Measurements from ENCODE around the gene SDHA. TPM values are rescaled to one million over a fixed set of nuclear protein-coding genes. Genes with fewer than 3 reads are reported as not detected.
"Not testable (repeated sequence)": the region's sequence is repeated elsewhere in the genome, so short reads cannot be mapped to it uniquely, and the experiment has no call there.

Gene SDHA
- polyA plus RNA-seq, 1 donor (not counting 4 experiments of a cell fraction or from before 2014, with no cell fraction given) = 178 TPM

- TF ChIP-seq CTCF (optimal IDR thresholded peaks at IDR 0.05 in 1 of 3, IDR thresholded peaks at IDR 0.05 in 1 of 3, conservative IDR thresholded peaks at IDR 0.05 in 1 of 3; ENCODE audit: extremely low read depth in 1 of 3, insufficient read depth in 2 of 3, low read length in 3 of 3) (no peak), EZH2 (IDR thresholded peaks at IDR 0.05; ENCODE audit: low read length) (no peak)
- dilution Hi-C loops (cut with MboI; ENCODE audit: extremely low pct_ligation_motif_present, low sequenced_read_pairs) = no loop called here
- peaks cover 22 to 24% of the 10 kb centered on the region in 2 experiments for H3K36me3 ChIP-seq (ENCODE audit: control insufficient read depth in 2 of 2, extremely low read depth in 1 of 2, insufficient read depth in 2 of 2, low read length in 2 of 2)
- no peak overlapping the region for H2AFZ ChIP-seq (ENCODE audit: control insufficient read depth, low read length)
- H3K27me3 ChIP-seq (ENCODE audit: control insufficient read depth, extremely low read depth, insufficient read depth, low read length) = no peaks in the 10 kb centered on the region
- H3K27ac ChIP-seq (ENCODE audit: control insufficient read depth, insufficient read depth, low read length) = no peak overlapping the region
- H3K9me1 ChIP-seq (ENCODE audit: control insufficient read depth, extremely low read depth, insufficient read depth, low read length) = no peaks in the 10 kb centered on the region
- H3K9me3 ChIP-seq (ENCODE audit: control insufficient read depth, low read depth, low read length) = no peaks in the 10 kb centered on the region
- H3K79me2 ChIP-seq (ENCODE audit: control insufficient read depth, insufficient read depth, low read length) = peaks cover 69% of the 10 kb centered on the region
- DNase-seq (ENCODE audit: low read depth, low spot score) (no peak), FAIRE-seq (no peak)
- H4K20me1 ChIP-seq (ENCODE audit: control insufficient read depth, extremely low read depth, insufficient read depth, low read length) = peaks cover 2% of the 10 kb centered on the region
- no peak overlapping the region for H3K4me3 ChIP-seq (ENCODE audit: control insufficient read depth in 2 of 3, extremely low read depth in 1 of 3, insufficient read depth in 2 of 3, low read depth in 1 of 3, low read length in 3 of 3)
- no peak overlapping the region for H3K9ac ChIP-seq (ENCODE audit: control insufficient read depth, extremely low read depth, insufficient read depth, low read length)
- H3K4me1 ChIP-seq (ENCODE audit: control insufficient read depth, extremely low read depth, insufficient read depth, low read length) = peaks cover 6% of the 10 kb centered on the region
- H3K4me2 ChIP-seq (ENCODE audit: control insufficient read depth, extremely low read depth, insufficient read depth, low read depth, low read length) = no peak overlapping the region
Measured at GRCh38 chr5:223791-224190, 5.7 kb downstream of the SDHA start.

GRCh38 chr5:225334-225733 is 7.2 kb downstream of the SDHA start:
- dilution Hi-C loops (cut with MboI; ENCODE audit: extremely low pct_ligation_motif_present, low sequenced_read_pairs) = no loop called here
- H3K79me2 ChIP-seq (ENCODE audit: control insufficient read depth, insufficient read depth, low read length) = peaks cover 57% of the 10 kb centered on the region
- no peaks in the 10 kb centered on the region for H3K4me1 ChIP-seq (ENCODE audit: control insufficient read depth, extremely low read depth, insufficient read depth, low read length)
- no peak overlapping the region for H3K4me2 ChIP-seq (ENCODE audit: control insufficient read depth, extremely low read depth, insufficient read depth, low read depth, low read length)
- no peaks in the 10 kb centered on the region for H3K27me3 ChIP-seq (ENCODE audit: control insufficient read depth, extremely low read depth, insufficient read depth, low read length)
- H4K20me1 ChIP-seq (ENCODE audit: control insufficient read depth, extremely low read depth, insufficient read depth, low read length) = peaks cover 2% of the 10 kb centered on the region
- DNase-seq (ENCODE audit: low read depth, low spot score) (no peak), FAIRE-seq (no peak)
- no peak overlapping the region for H3K27ac ChIP-seq (ENCODE audit: control insufficient read depth, insufficient read depth, low read length)
- H3K9me3 ChIP-seq (ENCODE audit: control insufficient read depth, low read depth, low read length) = no peaks in the 10 kb centered on the region
- no peak overlapping the region for H3K9ac ChIP-seq (ENCODE audit: control insufficient read depth, extremely low read depth, insufficient read depth, low read length)
- TF ChIP-seq EZH2 (IDR thresholded peaks at IDR 0.05; ENCODE audit: low read length) (no peak), CTCF (optimal IDR thresholded peaks at IDR 0.05 in 1 of 3, IDR thresholded peaks at IDR 0.05 in 1 of 3, conservative IDR thresholded peaks at IDR 0.05 in 1 of 3; ENCODE audit: extremely low read depth in 1 of 3, insufficient read depth in 2 of 3, low read length in 3 of 3) (no peak)
- no peak overlapping the region for H3K4me3 ChIP-seq (ENCODE audit: control insufficient read depth in 2 of 3, extremely low read depth in 1 of 3, insufficient read depth in 2 of 3, low read depth in 1 of 3, low read length in 3 of 3)
- H3K9me1 ChIP-seq (ENCODE audit: control insufficient read depth, extremely low read depth, insufficient read depth, low read length) = no peaks in the 10 kb centered on the region
- H3K36me3 ChIP-seq (ENCODE audit: control insufficient read depth in 2 of 2, extremely low read depth in 1 of 2, insufficient read depth in 2 of 2, low read length in 2 of 2) = peaks cover 30% of the 10 kb centered on the region in 2 experiments
- no peak overlapping the region for H2AFZ ChIP-seq (ENCODE audit: control insufficient read depth, low read length)

- H3K4me3 ChIP-seq (ENCODE audit: control insufficient read depth in 2 of 3, extremely low read depth in 1 of 3, insufficient read depth in 2 of 3, low read depth in 1 of 3, low read length in 3 of 3); H3K9ac ChIP-seq (ENCODE audit: control insufficient read depth, extremely low read depth, insufficient read depth, low read length); FAIRE-seq; dilution Hi-C loops (cut with MboI; ENCODE audit: extremely low pct_ligation_motif_present, low sequenced_read_pairs); H3K9me3 ChIP-seq (ENCODE audit: control insufficient read depth, low read depth, low read length); H3K27ac ChIP-seq (ENCODE audit: control insufficient read depth, insufficient read depth, low read length); H4K20me1 ChIP-seq (ENCODE audit: control insufficient read depth, extremely low read depth, insufficient read depth, low read length); H3K4me1 ChIP-seq (ENCODE audit: control insufficient read depth, extremely low read depth, insufficient read depth, low read length); H2AFZ ChIP-seq (ENCODE audit: control insufficient read depth, low read length); DNase-seq (ENCODE audit: low read depth, low spot score); H3K4me2 ChIP-seq (ENCODE audit: control insufficient read depth, extremely low read depth, insufficient read depth, low read depth, low read length); H3K27me3 ChIP-seq (ENCODE audit: control insufficient read depth, extremely low read depth, insufficient read depth, low read length); H3K9me1 ChIP-seq (ENCODE audit: control insufficient read depth, extremely low read depth, insufficient read depth, low read length): not testable (repeated sequence)
- Histone ChIP-seq H3K79me2 (ENCODE audit: control insufficient read depth, insufficient read depth, low read length) (peaks cover 40% of the 10 kb centered on the region), H3K36me3 (ENCODE audit: control insufficient read depth in 2 of 2, extremely low read depth in 1 of 2, insufficient read depth in 2 of 2, low read length in 2 of 2) (peaks cover 34 to 38% of the 10 kb centered on the region in 2 experiments)
Measured at GRCh38 chr5:227375-227774, 9.3 kb downstream of the SDHA start.
